ENCODE measurements around the gene PXK.
"Not testable (repeated sequence)": the region's sequence is repeated elsewhere in the genome, so short reads cannot be mapped to it uniquely, and the experiment has no call there.

PXK gene

DNA sequence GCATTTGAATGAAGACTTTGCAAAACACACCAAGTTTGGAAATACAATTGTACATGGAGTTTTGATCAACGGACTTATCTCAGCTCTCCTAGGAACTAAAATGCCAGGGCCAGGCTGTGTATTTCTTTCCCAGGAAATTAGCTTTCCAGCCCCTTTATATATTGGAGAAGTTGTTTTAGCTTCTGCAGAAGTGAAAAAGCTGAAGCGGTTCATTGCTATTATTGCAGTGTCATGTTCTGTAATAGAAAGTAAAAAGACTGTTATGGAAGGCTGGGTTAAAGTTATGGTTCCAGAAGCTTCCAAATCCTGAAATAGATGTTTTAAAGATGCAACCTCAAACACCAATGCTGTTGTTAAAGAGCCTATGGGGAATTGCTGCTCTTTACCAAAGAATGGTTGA is 14.9 kb upstream of the PXK start:
- no peak for DNase-seq
- in situ Hi-C loops (cut with HindIII; ENCODE audit: low pct_ligation_motif_present, low pct_unique_long_range_greater_than_20kb, low sequenced_read_pairs), result no loop called here

- DNase-seq, result no peak
- in situ Hi-C loops (cut with HindIII; ENCODE audit: low pct_ligation_motif_present, low pct_unique_long_range_greater_than_20kb, low sequenced_read_pairs), result no loop called here
Measured at GRCh38 chr3:58321791-58322190, 10.9 kb upstream of the PXK start.

DNA sequence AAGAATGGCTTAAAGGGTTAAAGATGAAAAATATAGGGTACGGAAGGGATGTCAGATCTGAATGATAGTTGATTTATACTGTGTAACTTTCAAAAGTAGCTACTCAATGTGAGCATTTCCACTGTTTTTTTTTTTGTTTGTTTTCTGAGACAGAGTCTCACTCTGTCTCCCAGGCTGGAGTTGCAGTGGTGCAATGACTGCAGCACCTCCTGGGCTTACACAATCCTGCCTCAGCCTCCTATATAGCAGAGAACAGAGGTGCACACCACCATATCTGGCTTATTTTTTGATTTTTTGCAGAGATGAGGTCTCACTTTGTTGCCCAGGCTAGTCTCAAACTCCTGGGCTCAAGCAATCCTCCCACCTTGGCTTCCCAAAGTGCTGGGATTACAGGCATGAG is 9.9 kb upstream of the PXK start:
- in situ Hi-C loops (cut with HindIII; ENCODE audit: low pct_ligation_motif_present, low pct_unique_long_range_greater_than_20kb, low sequenced_read_pairs), result no loop called here
- DNase-seq, result no peak

DNA sequence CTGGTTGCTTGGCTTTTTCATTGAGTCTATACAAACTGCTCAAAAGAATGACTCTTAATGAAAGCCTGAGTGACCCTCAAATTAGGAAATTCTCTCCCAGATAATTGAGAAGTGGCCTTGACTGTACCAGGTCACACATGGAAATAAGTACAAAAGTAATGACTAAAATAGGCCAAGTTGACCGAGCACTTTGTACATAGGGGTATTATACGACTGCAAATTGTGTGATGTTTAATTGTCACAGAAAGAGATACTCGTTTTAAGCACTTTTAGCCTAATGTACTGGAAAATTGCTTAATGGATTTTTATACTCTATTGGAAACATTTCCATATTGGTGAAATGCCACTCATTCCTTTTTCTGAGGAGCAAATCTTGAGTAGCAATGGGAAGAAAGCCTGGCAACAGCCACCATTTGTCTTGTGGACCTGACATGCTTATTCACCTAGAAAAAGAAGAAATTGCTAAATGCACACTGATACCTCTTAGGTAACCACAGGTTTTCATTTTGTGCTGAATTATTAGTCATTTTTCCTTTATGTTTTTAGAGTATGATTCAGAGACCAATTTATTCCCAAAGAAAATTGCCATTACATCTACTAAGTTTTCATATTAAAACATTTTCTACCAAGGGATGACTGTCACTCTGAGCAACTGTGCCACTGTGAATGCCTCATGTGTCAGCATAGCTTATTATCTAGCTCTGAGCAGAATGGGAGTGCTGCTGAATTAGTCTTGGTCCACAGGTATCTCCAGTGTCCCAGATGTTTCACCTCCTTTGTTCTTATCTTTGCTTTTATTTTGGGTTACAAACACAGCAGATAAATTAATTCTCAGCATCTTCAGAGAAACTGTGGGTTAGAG is 8.9 kb upstream of the PXK start:
- DNase-seq, result no peak
- in situ Hi-C loops (cut with HindIII; ENCODE audit: low pct_ligation_motif_present, low pct_unique_long_range_greater_than_20kb, low sequenced_read_pairs), result no loop called here

- in situ Hi-C loops (cut with HindIII; ENCODE audit: low pct_ligation_motif_present, low pct_unique_long_range_greater_than_20kb, low sequenced_read_pairs), result no loop called here
- DNase-seq, result no peak
Measured at GRCh38 chr3:58324391-58325390, 8.0 kb upstream of the PXK start.

DNA sequence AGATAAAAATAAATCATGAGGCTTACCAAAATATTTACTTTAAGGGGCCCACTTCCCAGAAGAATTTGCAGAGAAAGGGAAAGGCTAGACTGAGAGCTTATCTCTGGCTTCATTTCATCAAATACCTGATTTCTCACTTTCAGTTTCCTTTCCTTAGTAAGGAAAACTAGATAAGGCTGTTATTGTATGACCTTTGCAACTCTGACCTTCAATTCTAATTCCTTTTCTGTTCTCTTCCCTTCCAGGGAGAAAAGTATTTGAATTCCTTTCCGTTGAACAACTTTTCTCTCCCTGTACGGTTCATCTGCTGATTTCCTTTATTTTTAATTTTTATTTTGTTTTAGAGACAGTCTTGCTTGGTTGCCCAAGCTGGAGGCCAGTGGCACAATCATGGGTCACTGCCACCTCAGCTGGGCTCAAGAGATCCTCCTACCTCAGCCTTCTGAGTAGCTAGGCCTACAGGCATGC is 7.1 kb upstream of the PXK start:
- no peak for DNase-seq
- in situ Hi-C loops (cut with HindIII; ENCODE audit: low pct_ligation_motif_present, low pct_unique_long_range_greater_than_20kb, low sequenced_read_pairs), result no loop called here

DNA sequence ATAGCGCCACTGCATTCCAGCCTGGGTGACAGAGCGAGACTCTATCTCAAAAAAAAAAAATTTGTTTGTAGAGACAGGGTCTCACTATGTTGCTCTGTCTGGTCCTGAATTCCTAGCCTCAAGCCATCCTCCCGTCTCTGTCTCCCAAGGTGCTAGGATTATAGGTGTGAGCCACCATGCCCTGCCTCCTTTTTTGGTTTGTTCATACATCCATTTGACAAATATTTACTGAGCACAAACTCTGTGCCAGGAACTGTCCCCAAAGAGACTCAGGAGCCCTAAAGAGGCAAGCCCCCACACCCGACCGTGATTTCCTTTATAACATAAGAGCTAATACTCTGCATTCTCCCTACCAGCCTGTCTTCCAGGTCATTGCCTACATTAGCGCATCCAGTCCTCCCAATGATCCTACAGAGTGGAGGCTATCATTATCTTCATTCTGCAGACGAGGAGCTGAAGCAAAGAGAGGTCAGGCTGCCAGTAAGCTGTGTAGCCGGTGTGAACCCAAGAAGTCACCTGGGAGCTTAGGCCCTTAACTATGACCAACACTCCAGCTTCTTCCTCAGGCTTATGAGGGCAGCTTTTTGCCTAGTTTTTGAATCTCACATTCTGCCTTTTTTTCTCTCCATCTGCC is 6.3 kb upstream of the PXK start:
- in situ Hi-C loops (cut with HindIII; ENCODE audit: low pct_ligation_motif_present, low pct_unique_long_range_greater_than_20kb, low sequenced_read_pairs), result no loop called here
- no peak for DNase-seq

DNA sequence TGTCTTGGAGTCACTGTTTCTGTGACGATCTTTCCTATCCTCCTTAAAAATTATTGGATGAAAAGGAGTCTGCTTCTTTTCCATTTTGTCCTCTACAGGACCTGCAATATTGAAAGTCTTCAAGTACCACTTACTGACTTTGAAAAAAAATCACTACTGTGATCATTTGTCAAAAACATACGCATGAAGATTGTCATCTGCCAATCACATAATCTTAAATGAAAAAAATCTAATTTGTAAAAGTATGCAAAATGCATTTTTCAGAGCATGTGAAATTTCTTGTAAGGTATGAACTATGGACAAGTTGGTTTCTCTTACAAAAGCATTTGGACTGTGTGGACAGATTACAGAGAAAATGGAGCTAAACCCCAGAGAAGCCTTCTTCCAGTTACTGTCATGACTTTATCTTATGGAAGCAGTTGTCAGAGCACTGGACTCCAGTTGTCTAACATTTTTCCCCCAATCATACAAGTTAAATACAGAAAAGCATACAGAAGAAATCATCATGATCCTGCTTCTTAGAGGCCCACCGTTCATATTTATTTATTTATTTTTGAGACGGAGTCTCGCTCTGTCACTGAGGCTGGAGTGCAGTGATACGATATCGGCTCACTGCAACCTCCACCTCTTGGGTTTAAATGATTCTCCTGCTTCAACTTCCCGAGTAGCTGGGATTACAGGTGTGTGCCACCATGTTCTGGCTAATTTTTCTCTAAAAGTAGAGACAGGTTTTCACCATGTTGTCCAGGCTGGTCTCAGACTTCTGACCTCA is 3.4 kb upstream of the PXK start:
- no peak for DNase-seq
- in situ Hi-C loops (cut with HindIII; ENCODE audit: low pct_ligation_motif_present, low pct_unique_long_range_greater_than_20kb, low sequenced_read_pairs), result no loop called here

DNA sequence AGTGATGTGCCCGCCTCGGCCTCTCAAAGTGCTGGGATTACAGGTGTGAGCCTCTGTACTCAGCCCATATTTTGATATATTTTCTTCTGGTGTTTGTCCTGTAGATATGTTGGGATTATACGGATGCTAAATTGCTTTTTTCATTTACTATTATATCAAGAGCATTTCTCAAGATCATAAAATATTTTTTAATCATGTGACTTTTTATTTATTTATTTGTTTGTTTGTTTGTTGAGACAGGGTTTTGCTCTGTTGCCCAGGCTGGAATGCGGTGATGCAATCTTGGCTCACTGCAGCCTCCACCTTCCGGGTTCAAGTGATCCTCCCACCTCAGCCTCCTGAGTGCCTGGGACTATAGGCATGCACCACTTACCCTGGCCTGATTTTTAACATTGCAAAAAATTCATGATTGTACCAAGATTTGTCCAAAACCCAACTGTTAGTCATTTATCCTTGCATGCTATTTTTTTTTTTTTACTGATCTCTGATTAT is 2.7 kb upstream of the PXK start:
- in situ Hi-C loops (cut with HindIII; ENCODE audit: low pct_ligation_motif_present, low pct_unique_long_range_greater_than_20kb, low sequenced_read_pairs), result no loop called here
- no peak for DNase-seq

GRCh38 chr3:58331593-58332152 is 1.0 kb upstream of the PXK start:
- in situ Hi-C loops (cut with HindIII; ENCODE audit: low pct_ligation_motif_present, low pct_unique_long_range_greater_than_20kb, low sequenced_read_pairs), result no loop called here
- DNase-seq, result no peak

GRCh38 chr3:58333206-58334012 is 717 bp downstream of the PXK start:
- peak; percentile 29 for DNase-seq
- in situ Hi-C loops (cut with HindIII; ENCODE audit: low pct_ligation_motif_present, low pct_unique_long_range_greater_than_20kb, low sequenced_read_pairs), result no loop called here

- DNase-seq, result no peak
- in situ Hi-C loops (cut with HindIII; ENCODE audit: low pct_ligation_motif_present, low pct_unique_long_range_greater_than_20kb, low sequenced_read_pairs), result no loop called here
Measured at GRCh38 chr3:58334013-58334321, 1.3 kb downstream of the PXK start.

DNA sequence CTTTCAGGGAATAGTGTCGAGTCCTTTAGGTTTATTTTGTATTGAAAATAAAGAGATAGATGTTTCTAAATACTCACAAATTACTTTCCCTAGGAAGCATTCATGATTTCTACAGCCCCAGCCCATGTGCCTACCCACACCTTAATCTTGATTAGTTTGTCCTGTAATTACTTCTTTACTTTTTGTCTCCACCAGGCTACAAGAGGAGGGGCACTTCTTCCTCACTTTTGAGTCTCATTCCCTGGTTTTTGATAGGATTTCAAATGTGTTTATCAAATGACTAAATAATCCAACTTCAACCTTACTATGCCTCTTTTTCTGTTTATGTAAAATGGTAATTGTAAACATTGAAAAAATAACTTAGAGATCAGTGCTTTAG is 1.8 kb downstream of the PXK start:
- no peak for DNase-seq
- in situ Hi-C loops (cut with HindIII; ENCODE audit: low pct_ligation_motif_present, low pct_unique_long_range_greater_than_20kb, low sequenced_read_pairs), result no loop called here

DNA sequence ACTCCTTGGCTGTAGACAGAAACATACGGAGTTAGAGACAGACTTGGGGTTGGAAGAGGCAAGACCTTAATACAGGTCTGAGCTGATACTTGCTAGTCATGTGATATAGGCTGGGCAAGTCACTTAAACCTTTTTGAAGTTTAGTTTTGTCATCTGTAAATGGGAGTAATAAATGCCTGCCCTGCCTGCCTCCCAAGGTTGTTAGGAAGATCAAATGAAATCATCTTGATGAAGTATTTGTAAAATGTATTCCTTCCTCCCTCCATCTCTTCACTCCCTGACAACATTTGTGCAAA is 2.9 kb downstream of the PXK start:
- no peak for DNase-seq
- in situ Hi-C loops (cut with HindIII; ENCODE audit: low pct_ligation_motif_present, low pct_unique_long_range_greater_than_20kb, low sequenced_read_pairs), result no loop called here

DNA sequence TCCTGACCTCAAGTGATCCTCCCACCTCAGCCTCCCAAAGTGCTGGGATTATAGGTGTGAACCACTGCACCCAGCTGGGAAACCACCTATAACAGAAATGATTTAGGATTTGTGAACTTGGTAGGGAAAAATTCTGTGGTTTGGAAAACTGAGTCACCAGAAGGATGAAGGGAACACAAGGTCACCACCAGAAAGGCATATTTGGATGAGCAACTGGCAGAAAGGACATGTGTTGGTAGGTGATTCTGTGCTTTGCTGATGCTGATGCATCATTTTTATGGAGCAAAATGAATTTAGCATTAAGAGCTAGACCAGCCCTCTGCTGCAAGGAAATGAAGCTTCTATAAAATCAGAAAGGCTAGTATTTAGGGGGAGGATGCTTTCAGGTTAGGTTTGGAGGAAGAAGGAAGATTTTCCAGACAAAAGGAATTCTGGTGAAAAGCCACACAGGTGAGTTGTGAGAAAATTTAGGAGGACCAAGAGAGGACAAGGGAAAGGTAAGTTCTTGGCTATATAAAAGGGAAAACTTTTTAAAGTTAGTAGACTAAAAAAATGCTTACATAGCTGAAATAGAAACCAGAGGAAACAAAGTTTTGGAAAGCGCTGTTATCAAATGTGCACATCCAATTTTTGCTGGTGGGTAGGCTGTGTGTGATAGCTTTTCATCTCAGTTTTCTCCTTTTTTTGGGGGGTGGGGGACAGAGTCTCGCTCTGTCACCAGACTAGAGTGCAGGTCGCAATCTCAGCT is 3.6 kb downstream of the PXK start:
- in situ Hi-C loops (cut with HindIII; ENCODE audit: low pct_ligation_motif_present, low pct_unique_long_range_greater_than_20kb, low sequenced_read_pairs), result no loop called here
- peak; percentile 43 for DNase-seq

DNA sequence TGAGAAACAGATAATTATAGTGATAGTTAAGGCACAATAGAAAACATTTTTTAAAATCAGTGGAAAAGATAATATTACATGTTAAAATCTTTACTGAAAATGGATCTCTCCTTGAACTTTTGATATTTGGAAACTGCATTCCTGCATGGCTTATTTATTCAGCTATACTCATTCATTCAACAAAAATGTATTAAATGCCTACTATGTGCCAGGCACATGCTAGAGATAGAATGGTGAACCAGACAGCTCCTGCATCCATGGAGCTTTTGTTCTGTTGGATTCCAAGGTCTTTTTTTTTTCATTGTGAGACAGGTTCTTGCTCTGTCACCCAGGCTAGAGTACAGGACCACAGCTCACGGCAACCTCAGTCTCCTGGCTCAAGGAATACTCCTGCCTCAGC is 4.5 kb downstream of the PXK start:
- no peak for DNase-seq
- in situ Hi-C loops (cut with HindIII; ENCODE audit: low pct_ligation_motif_present, low pct_unique_long_range_greater_than_20kb, low sequenced_read_pairs), result no loop called here

DNA sequence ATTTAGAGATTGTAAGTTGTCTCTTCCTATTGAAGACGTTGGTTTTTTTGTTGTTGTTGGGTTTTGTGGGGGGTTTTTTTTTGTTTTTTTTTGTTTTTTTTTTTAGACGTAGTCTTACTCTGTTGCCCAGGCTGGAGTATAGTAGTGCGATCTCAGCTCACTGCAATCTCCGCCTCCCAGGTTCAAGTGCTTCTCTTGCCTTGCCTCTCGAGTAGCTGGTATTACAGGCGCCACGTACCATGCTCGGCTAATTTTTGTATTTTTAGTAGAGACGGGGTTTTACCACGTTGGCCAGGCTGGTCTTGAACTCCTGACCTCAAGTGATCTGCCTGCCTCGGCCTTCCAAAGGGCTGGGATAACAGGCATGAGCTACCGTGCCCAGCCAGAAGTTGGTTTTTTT is 6.5 kb downstream of the PXK start:
- in situ Hi-C loops (cut with HindIII; ENCODE audit: low pct_ligation_motif_present, low pct_unique_long_range_greater_than_20kb, low sequenced_read_pairs); DNase-seq: not testable (repeated sequence)

Data from ACHN (cell line).